K562 treated with DMSO at 1 percent for 48 hours (cell line): ENCODE data around the gene DET1. TPM values are rescaled to one million over a fixed set of nuclear protein-coding genes. Genes with fewer than 3 reads are reported as not detected.

Experiments
- total RNA-seq: library from RNA; unstranded; fragments of 300-600 nt; gene quantifications from 2 replicates; pipeline ENCODE4 v1.2.3, GENCODE V29; 2022; ENCODE audit warnings: low replicate concordance; ENCODE audit errors: extremely low read depth

DET1 gene
- not detected in 2 replicates for total RNA-seq

GRCh38 chr15:88546248-88547129 lies at the start of gene DET1:
Gene DET1 (minus strand): TSS chr15:88546681. CDS start chr15:88531705, 14,976 bp downstream.

GRCh38 chr15:88467073-88467934 lies 79.2 kb downstream of the DET1 start, which contains the start of the genes MRPL46 and MRPS11:
Gene MRPL46 (minus strand): TSS chr15:88467388. CDS start chr15:88467377, 11 bp downstream.
Gene MRPS11 (plus strand): TSS chr15:88467708. CDS start chr15:88467718, 10 bp downstream.

Other genes starting within 250 kb of the DET1 start
- gene MRPL46, start 79.3 kb downstream of the DET1 start, total RNA-seq: not detected in 2 replicates
- gene MRPS11, start 79.0 kb downstream of the DET1 start, total RNA-seq: not detected in 2 replicates
- gene AEN, start 74.7 kb upstream of the DET1 start, total RNA-seq: not detected in 2 replicates
- not detected in 2 replicates for gene ISG20, start 92.3 kb upstream of the DET1 start, total RNA-seq